Bronchial epithelial cell (primary cell): Measurements from ENCODE around the gene PSD2. TPM values are rescaled to one million over a fixed set of nuclear protein-coding genes. Genes with fewer than 3 reads are reported as not detected.

Source experiments
- DNase-seq: peaks from one replicate; pipeline ENCODE4 v3.0.0-alpha.2; 2010; ENCODE audit warnings: low read depth
- FAIRE-seq: peaks from 2 replicates; lab custom pipeline; 2011; peaks lifted over from hg19 to GRCh38; lab: Jason Lieb, UNC
- H3K27me3 ChIP-seq: 2 replicates; pipeline ENCODE4 v1.5.1; 2011; ENCODE audit warnings: low read length; ENCODE audit not compliant: control insufficient read depth, insufficient read depth
- H3K36me3 ChIP-seq: 2 replicates; pipeline ENCODE4 v1.5.1; 2011; ENCODE audit warnings: low read length; ENCODE audit not compliant: control insufficient read depth, insufficient read depth
- H3K4me3 ChIP-seq: 2 replicates; pipeline ENCODE4 v1.5.1; 2011; ENCODE audit warnings: mild to moderate bottlenecking, low read depth, low read length, control low read depth
- total RNA-seq: library from RNA; depleted of rRNA; stranded (reverse); fragments of >200 nt; gene quantifications from 2 replicates; pipeline ENCODE4 v1.2.1, GENCODE V29; 2014
- TF ChIP-seq, protein P1 (sequence below): IDR thresholded peaks from 2 replicates; pipeline ENCODE4 v1.5.1; 2011; ENCODE audit warnings: mild to moderate bottlenecking, moderate library complexity, low read length, control low read depth, inconsistent platforms; ENCODE audit not compliant: insufficient read depth, severe bottlenecking

PSD2 gene
- total RNA-seq, 1 donor from 2014 or later, result under 0.01 TPM

DNA sequence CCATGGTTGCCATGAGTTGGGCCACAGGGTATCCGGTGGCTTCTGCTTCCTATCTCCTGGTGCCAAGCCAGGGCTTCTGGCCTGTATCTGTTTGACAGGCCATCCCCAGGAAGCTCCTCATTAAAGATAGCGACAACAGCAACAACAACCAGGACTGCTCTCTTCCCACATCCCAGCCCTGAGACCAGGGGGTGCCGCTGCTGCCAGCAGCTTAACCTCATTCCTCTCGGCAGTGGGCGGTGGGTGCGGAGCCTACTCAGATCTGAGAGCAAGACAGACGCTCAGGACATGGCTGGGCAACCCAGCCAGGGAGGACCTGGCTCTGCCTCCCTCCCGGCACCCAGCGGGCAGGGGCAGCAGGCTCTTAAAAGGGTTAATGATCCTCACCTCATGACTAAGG is 98.3 kb downstream of the PSD2 start:
- FAIRE-seq (no peak), DNase-seq (no peak)
- Histone ChIP-seq H3K36me3 (no peaks in the 10 kb centered on the region), H3K27me3 (peaks cover 4% of the 10 kb centered on the region), H3K4me3 (no peak overlapping the region)
- TF ChIP-seq, protein P1, sequence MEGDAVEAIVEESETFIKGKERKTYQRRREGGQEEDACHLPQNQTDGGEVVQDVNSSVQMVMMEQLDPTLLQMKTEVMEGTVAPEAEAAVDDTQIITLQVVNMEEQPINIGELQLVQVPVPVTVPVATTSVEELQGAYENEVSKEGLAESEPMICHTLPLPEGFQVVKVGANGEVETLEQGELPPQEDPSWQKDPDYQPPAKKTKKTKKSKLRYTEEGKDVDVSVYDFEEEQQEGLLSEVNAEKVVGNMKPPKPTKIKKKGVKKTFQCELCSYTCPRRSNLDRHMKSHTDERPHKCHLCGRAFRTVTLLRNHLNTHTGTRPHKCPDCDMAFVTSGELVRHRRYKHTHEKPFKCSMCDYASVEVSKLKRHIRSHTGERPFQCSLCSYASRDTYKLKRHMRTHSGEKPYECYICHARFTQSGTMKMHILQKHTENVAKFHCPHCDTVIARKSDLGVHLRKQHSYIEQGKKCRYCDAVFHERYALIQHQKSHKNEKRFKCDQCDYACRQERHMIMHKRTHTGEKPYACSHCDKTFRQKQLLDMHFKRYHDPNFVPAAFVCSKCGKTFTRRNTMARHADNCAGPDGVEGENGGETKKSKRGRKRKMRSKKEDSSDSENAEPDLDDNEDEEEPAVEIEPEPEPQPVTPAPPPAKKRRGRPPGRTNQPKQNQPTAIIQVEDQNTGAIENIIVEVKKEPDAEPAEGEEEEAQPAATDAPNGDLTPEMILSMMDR, result no peak

Other genes starting within 250 kb of the PSD2 start
- 48.0 and 52.1 TPM in 2 replicates for gene UBE2D2, start 234.5 kb upstream of the PSD2 start, total RNA-seq
- gene CXXC5, start 147.5 kb upstream of the PSD2 start, total RNA-seq, result 6.1 and 27.4 TPM in 2 replicates
- under 0.01 TPM in 2 replicates for gene NRG2, start 247.5 kb downstream of the PSD2 start, total RNA-seq